Measurements from ENCODE around the gene RFNG. TPM values are rescaled to one million over a fixed set of nuclear protein-coding genes. Genes with fewer than 3 reads are reported as not detected.

The RFNG gene
- total and polyA plus RNA-seq, 2 of the 13 experiments (the other 11 are each of a cell fraction or from before 2014, with no cell fraction given): 61.4 to 64.0 TPM

GRCh38 chr17:82021107-82021899 lies 30.3 kb downstream of the RFNG start (continued):
- TF ChIP-seq YY1 (IDR thresholded peaks at IDR 0.05; ENCODE audit: insufficient read depth, insufficient replicate concordance, low read depth, low read length) (no peak), HCFC1 (IDR thresholded peaks at IDR 0.05; ENCODE audit: low read depth, low read length) (no peak), SMARCE1 (IDR thresholded peaks at IDR 0.05; ENCODE audit: borderline replicate concordance) (no peak), ZNF510 (CRISPR knock-in tag; IDR thresholded peaks at IDR 0.05; ENCODE audit: low read depth) (0 out of 2 replicates have a peak, but pooled peaks have one; percentile 22), DNMT1 (CRISPR knock-in tag; IDR thresholded peaks at IDR 0.05) (no peak), SKIL (CRISPR knock-in tag; IDR thresholded peaks at IDR 0.05; ENCODE audit: borderline replicate concordance) (no peak), ZNF605 (CRISPR knock-in tag; IDR thresholded peaks at IDR 0.05) (peak; percentile 85; the same call in 1 of the 2 replicates), POLR2A (IDR thresholded peaks at IDR 0.05; ENCODE audit: insufficient read depth in 1 of 2, low read depth in 2 of 2, low read length in 2 of 2) (peak in 1 of 2 experiments; percentile 58; a peak in 1 of 4 replicates), ZNF879 (CRISPR knock-in tag; IDR thresholded peaks at IDR 0.05) (no peak), ZNF691 (CRISPR knock-in tag; IDR thresholded peaks at IDR 0.05; ENCODE audit: borderline replicate concordance, low read depth) (no peak; the same call in 1 of the 2 replicates), ZSCAN20 (CRISPR knock-in tag; IDR thresholded peaks at IDR 0.05; ENCODE audit: borderline replicate concordance) (no peak), NONO (IDR thresholded peaks at IDR 0.05) (no peak; the same call in 1 of the 2 replicates), NONO (CRISPR knock-in tag; conservative IDR thresholded peaks at IDR 0.05) (peak; percentile 79; the same call in 1 of the 2 replicates), JUNB (CRISPR knock-in tag; IDR thresholded peaks at IDR 0.05; ENCODE audit: borderline replicate concordance) (no peak), NR2C2 (CRISPR knock-in tag; IDR thresholded peaks at IDR 0.05; ENCODE audit: borderline replicate concordance) (no peak), CSRNP2 (CRISPR knock-in tag; conservative IDR thresholded peaks at IDR 0.05; ENCODE audit: low read depth) (no peak), ISL2 (CRISPR knock-in tag; IDR thresholded peaks at IDR 0.05) (peak; percentile 79), MAF1 (CRISPR knock-in tag; IDR thresholded peaks at IDR 0.05; ENCODE audit: borderline replicate concordance) (peak; percentile 74), ZFP90 (CRISPR knock-in tag; IDR thresholded peaks at IDR 0.05; ENCODE audit: borderline replicate concordance) (peak; percentile 84; the same call in 1 of the 2 replicates), MTF2 (CRISPR knock-in tag; IDR thresholded peaks at IDR 0.05; ENCODE audit: borderline replicate concordance) (peak; percentile 28; the same call in 1 of the 2 replicates), ZBTB1 (CRISPR knock-in tag; IDR thresholded peaks at IDR 0.05; ENCODE audit: borderline replicate concordance) (no peak), SNAI1 (CRISPR knock-in tag; IDR thresholded peaks at IDR 0.05; ENCODE audit: borderline replicate concordance) (peak; percentile 49; the same call in 1 of the 2 replicates), HOXA3 (CRISPR knock-in tag; IDR thresholded peaks at IDR 0.05) (peak; percentile 76), TBX3 (IDR thresholded peaks at IDR 0.05; ENCODE audit: borderline replicate concordance) (no peak), POLR2G (IDR thresholded peaks at IDR 0.05; ENCODE audit: low read depth, low read length) (peak; percentile 64), ZBTB7B (CRISPR knock-in tag; IDR thresholded peaks at IDR 0.05) (peak; percentile 95)
